HUES6 (cell line): ENCODE results near the gene PDE4D.
"Not testable (repeated sequence)": the region's sequence is repeated elsewhere in the genome, so short reads cannot be mapped to it uniquely, and the experiment has no call there.

ENCODE experiments used
- H3K27ac ChIP-seq: 2 replicates; pipeline ENCODE4 v1.7.0; 2013; ENCODE audit warnings: low read depth, mild to moderate bottlenecking, low read length, inconsistent platforms
- H3K27me3 ChIP-seq: 2 replicates; pipeline ENCODE4 v1.6.1; 2013; ENCODE audit warnings: low read length; ENCODE audit not compliant: control insufficient read depth, insufficient read depth
- H3K36me3 ChIP-seq: 2 replicates; pipeline ENCODE4 v1.6.1; 2013; ENCODE audit warnings: low read length; ENCODE audit not compliant: control insufficient read depth, insufficient read depth
- H3K4me1 ChIP-seq: 2 replicates; pipeline ENCODE4 v1.6.1; 2013; ENCODE audit warnings: low read length; ENCODE audit not compliant: control insufficient read depth, insufficient read depth
- H3K4me3 ChIP-seq: 2 replicates; pipeline ENCODE4 v1.5.1; 2013; ENCODE audit warnings: low read depth, low read length
- H3K9ac ChIP-seq: one replicate; pipeline ENCODE4 v1.6.1; 2013; ENCODE audit warnings: mild to moderate bottlenecking, low read length
- H3K9me3 ChIP-seq: 2 replicates; pipeline ENCODE4 v1.6.1; 2013; ENCODE audit warnings: low read depth, low read length; ENCODE audit not compliant: control insufficient read depth, insufficient read depth

The PDE4D gene

DNA sequence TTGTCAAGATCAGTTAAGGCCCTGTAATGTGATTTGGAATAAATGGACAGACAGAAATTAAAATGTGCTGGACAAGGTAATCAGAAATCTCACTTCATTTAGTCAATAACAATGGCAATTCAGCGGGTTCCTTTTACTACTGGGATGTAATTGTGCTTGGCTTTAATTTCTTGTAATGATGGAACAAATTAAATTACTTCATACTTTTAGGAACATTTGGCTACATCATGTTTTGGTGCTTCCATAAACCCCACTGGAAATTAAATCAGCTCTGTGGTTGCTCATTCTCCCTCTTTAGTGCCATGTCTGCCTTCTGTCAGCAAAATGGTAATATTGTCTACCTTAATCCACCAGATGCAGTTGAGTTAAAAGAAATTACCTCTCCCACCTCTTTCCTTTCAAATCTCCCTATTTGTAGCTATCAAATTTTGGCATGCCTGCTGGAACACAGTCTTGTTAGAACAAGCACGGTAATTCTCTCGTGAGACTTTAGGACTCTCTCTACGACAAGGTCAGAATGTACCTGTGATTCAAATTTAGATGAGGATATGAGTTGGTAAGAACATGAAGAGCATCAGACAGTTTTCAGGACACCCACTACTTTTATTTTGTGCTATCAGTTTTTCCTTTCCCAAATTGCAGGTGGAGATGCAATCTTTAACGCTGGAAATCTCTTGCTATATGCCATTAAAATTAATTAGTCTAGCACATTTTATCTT is 834.4 kb downstream of the PDE4D start:
- Histone ChIP-seq H3K27ac (no peak overlapping the region), H3K27me3 (no peaks in the 10 kb centered on the region), H3K9me3 (no peaks in the 10 kb centered on the region), H3K4me3 (no peak overlapping the region), H3K9ac (no peak overlapping the region), H3K4me1 (no peaks in the 10 kb centered on the region; the same call in 1 of the 2 replicates), H3K36me3 (no peaks in the 10 kb centered on the region)

DNA sequence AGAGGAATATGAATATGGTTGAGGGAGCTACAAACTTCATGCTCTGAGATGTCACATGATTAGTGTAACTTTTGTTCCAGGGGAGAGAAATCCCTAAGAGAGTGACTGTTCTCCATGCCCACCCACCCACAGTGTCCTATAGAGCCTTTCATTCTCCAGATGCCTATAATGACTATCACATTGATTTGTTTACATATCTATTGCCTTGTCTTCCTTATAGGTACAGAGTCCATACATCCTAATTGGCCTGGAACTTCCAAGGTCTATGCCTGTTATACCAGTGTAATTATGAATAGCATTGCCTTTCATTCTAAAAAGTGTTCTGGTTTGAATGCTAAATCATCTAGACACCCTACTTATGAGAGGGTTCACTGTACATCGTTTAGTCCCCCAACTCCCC is 835.3 kb downstream of the PDE4D start:
- no peaks in the 10 kb centered on the region for H3K9me3 ChIP-seq
- H3K4me3 ChIP-seq = no peak overlapping the region
- H3K27ac ChIP-seq = no peak overlapping the region
- H3K9ac ChIP-seq = no peak overlapping the region
- H3K36me3 ChIP-seq = no peaks in the 10 kb centered on the region
- no peaks in the 10 kb centered on the region; the same call in 1 of the 2 replicates for H3K4me1 ChIP-seq
- no peaks in the 10 kb centered on the region for H3K27me3 ChIP-seq

DNA sequence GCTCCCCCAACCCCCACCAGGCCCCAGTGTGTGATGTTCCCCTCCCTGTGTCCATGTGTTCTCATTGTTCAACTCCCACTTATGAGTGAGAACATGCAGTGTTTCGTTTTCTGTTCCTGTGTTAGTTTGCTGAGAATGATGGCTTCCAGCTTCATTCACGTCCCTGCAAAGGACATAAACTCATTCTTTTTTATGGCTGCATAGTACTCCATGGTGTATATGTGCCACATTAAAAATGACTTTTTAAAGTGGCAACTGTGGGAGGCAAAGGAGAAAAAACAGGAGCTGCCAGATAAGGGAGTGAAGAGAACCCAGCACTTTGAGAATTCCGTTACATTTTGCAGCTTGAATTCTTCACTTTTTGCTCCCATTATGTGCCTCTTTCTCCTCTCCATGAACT is 836.9 kb downstream of the PDE4D start:
- not testable (repeated sequence) for H3K9ac ChIP-seq, H3K4me3 ChIP-seq, H3K27me3 ChIP-seq, H3K36me3 ChIP-seq, H3K9me3 ChIP-seq, H3K4me1 ChIP-seq, H3K27ac ChIP-seq

DNA sequence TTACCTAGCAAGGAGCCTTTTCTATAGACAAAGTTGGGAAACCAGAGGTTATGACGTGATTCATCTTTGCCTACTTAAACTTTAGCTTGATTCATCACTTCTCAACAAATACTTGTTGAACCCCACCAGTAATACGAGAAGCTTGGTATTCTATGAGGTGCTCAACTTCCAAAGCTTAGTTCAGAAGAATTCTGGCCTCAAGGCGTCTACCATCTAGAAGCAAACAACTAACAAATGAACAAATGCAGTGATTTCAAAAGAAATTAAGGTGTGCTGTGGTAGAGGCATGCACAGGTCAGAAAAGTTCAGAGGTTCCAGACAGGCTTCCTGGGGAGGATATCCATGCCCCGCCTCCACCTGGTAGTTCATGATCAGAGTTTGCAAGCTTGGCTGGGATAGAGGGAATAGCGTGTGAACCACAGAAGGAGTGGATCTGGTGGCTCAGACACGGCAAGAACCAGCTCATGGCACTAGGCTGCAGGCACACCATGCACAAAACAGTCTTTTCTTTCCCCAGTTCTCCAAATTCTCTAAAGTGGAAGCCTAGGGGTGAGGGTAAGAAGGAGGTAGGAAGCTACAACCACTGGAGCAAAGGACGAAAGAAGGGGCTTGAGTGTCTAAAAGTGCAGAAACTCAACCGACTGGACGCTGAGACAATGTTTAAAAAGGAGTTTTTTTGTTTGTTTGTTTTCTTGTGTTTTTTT is 837.6 kb downstream of the PDE4D start:
- H3K27ac ChIP-seq = no peak overlapping the region
- no peak overlapping the region for H3K4me3 ChIP-seq
- H3K36me3 ChIP-seq = no peaks in the 10 kb centered on the region
- H3K9me3 ChIP-seq = no peaks in the 10 kb centered on the region
- no peaks in the 10 kb centered on the region for H3K27me3 ChIP-seq
- H3K4me1 ChIP-seq = no peaks in the 10 kb centered on the region
- H3K9ac ChIP-seq = no peak overlapping the region

DNA sequence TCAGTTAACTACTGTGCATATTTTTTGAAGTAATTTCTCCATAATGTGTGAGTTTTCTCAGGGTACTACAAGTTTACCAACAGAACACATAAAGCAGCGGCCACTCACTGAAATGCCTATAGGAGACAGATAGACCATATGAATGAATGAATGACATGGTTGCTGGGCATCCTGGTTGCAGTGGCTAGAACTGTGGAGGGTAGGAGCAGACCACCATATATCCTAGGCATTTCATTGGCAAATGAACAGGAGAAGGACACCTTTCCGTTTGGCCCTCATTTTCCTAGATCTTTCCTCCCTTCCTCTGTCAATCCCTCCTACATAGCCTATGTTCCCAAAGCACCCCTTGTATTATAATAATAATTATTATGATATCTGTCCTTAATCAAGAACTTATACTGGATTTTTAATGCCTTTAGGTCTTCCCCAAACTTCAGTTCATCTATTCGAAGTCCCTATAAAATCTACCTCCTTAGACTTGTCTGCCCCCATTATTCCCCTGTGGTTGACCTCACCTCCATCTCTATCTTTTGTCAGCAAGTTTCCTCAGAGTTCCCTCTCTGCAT is 838.5 kb downstream of the PDE4D start:
- H3K9ac ChIP-seq = no peak overlapping the region
- no peaks in the 10 kb centered on the region for H3K9me3 ChIP-seq
- no peaks in the 10 kb centered on the region for H3K36me3 ChIP-seq
- H3K4me3 ChIP-seq = no peak overlapping the region
- no peaks in the 10 kb centered on the region for H3K27me3 ChIP-seq
- no peak overlapping the region for H3K27ac ChIP-seq
- H3K4me1 ChIP-seq = no peaks in the 10 kb centered on the region

DNA sequence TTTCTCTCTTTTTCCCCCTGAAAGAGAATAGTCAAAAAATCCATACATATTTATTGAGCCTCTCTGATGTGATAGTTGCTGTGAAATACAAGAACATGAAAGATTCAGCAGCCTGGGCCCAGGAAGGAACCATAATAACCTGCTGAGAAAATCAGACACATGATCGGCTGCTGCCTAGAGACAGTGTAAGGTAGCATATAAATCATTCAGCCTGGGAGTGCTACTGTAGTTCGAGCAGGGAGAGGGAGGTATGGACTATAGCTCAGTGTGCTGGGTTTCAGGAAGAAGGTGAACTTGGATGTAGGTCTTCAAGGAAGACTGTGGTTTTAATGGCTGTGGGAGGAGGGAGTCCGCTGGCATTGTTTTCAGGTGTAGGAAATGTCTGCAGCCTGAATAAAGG is 841.6 kb downstream of the PDE4D start:
- Histone ChIP-seq H3K4me3 (no peak overlapping the region), H3K27ac (no peak overlapping the region), H3K27me3 (no peaks in the 10 kb centered on the region), H3K36me3 (no peaks in the 10 kb centered on the region), H3K4me1 (no peaks in the 10 kb centered on the region), H3K9ac (no peak overlapping the region), H3K9me3 (no peaks in the 10 kb centered on the region)

DNA sequence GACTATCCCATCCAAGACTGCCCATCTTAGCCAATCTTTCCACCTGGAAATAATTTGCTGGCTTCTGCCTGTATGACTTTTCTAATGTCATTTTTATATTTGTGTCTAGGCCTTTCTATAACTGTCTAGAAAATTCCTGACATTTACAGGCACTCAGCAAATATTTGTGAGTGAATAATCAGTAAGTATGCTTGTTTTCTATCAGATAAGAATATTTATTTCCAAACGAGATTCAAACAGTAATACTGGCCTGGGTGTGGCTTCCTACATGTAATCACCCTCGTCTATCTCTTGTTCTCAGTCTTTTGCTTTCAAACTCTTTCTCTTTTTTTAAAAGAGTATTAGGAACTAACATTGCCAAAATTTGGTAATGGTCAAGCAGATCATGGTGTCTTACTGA is 844.4 kb downstream of the PDE4D start:
- Histone ChIP-seq H3K27ac (no peak overlapping the region), H3K27me3 (no peaks in the 10 kb centered on the region), H3K36me3 (no peaks in the 10 kb centered on the region), H3K4me3 (no peak overlapping the region), H3K9me3 (no peaks in the 10 kb centered on the region), H3K4me1 (no peaks in the 10 kb centered on the region), H3K9ac (no peak overlapping the region)

DNA sequence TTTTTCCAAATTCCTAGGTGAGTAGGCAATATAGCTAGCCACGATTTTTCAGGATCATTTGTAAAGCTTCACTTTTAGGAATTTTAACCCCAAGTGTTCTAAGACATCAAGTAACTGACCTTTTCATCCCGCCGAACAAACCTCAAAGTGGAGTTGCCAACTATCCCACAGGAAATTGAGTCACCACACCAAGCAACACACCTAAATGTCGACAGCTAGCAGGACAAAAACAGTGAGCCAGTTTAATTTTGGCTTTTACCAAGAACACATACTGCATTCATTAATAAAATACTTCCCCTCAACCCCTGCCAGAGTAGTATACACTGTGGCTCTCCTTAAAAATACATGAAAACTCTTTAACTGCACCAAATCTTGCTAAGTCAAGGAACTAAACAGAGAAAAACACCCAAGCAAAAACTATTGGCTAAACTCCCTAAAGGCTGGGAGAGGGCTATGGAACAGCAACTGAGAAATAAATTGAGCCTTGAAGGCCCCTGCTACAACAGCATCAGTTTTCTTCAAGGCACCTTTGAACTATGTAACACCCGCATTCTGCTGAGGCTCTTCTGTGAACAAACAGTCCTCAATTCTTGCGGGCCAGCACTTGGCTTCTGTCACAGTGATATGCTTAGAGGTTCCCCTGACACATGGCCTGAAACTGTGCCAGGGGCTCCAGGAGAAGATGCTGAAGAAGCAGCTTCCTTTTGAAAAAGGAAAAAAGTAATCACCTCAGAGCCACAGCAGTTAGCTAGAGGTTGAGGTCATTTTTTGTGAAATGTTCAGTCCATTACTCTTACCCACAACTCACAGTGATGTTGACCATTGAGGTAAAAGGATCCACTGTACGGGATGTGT is 851.1 kb downstream of the PDE4D start:
- peaks cover 39% of the 10 kb centered on the region for H3K27me3 ChIP-seq
- H3K4me1 ChIP-seq = peaks cover 13% of the 10 kb centered on the region; the same call in 1 of the 2 replicates
- no peaks in the 10 kb centered on the region for H3K36me3 ChIP-seq
- H3K9me3 ChIP-seq = no peaks in the 10 kb centered on the region
- no peak overlapping the region for H3K27ac ChIP-seq
- H3K9ac ChIP-seq = no peak overlapping the region
- no peak overlapping the region for H3K4me3 ChIP-seq

DNA sequence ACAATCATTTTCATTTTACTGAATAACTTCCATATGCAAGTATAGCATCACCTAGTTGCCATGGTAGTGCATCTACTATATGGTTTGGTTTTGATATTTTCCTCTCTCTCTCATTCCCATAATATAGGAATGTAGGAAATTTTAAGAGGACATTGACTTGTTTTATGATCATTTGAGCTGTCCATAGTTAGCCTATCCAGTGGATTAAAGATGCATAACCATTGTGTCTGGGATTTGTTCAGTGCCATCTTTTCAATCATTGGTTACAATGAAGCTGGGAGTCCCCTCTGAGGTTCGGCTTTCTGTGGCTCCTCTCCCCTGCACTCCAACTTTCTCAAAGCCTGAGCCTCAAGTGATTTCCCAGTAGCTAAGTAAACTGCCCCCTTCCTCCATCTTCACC is 852.2 kb downstream of the PDE4D start:
- Histone ChIP-seq H3K4me1 (peaks cover 13% of the 10 kb centered on the region; the same call in 1 of the 2 replicates), H3K36me3 (no peaks in the 10 kb centered on the region), H3K27me3 (peaks cover 39% of the 10 kb centered on the region), H3K9ac (no peak overlapping the region), H3K9me3 (no peaks in the 10 kb centered on the region), H3K4me3 (no peak overlapping the region), H3K27ac (no peak overlapping the region)

DNA sequence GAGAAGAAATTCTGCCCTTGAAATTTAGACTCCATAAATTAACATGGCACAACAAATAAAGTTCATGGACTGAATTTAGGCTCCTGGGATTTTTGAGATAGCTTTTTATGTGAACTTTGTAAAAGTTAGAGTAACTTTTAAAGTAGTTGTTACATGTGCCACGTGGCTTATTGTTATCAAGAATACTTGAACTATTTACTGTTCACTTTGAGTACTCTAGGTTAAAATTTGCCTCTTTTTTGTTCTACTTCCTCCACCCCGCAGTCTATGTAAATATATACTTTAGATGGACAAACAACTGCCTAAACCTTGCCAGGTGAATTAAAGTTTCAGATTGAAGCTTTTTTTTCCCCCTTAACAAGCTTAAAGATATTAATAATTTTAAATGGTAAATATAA is 852.7 kb downstream of the PDE4D start:
- peaks cover 39% of the 10 kb centered on the region for H3K27me3 ChIP-seq
- H3K9ac ChIP-seq = no peak overlapping the region
- peaks cover 13% of the 10 kb centered on the region; the same call in 1 of the 2 replicates for H3K4me1 ChIP-seq
- H3K36me3 ChIP-seq = no peaks in the 10 kb centered on the region
- H3K9me3 ChIP-seq = no peaks in the 10 kb centered on the region
- no peak overlapping the region for H3K27ac ChIP-seq
- no peak overlapping the region for H3K4me3 ChIP-seq
